Dermis microvascular lymphatic vessel endothelial cell (primary cell): ENCODE data around the gene SEMA6A. TPM values are rescaled to one million over a fixed set of nuclear protein-coding genes. Genes with fewer than 3 reads are reported as not detected.
A peak's percentile ranks its signal among the peaks of the same experiment; 100 is the strongest.

Experiments used
- DNase-seq, 2 donors: peaks; one replicate each; pipeline versions ENCODE4 v3.0.0 to v3.0.0-alpha.2; 2010; ENCODE audit warnings: low read depth in 2 of 2
- total RNA-seq: library from RNA; depleted of rRNA; stranded (reverse); fragments of >200 nt; gene quantifications from 2 replicates; pipeline ENCODE4 v1.2.1, GENCODE V29; 2014

The SEMA6A gene
- total RNA-seq, 1 donor from 2014 or later: 11.8 TPM

DNA sequence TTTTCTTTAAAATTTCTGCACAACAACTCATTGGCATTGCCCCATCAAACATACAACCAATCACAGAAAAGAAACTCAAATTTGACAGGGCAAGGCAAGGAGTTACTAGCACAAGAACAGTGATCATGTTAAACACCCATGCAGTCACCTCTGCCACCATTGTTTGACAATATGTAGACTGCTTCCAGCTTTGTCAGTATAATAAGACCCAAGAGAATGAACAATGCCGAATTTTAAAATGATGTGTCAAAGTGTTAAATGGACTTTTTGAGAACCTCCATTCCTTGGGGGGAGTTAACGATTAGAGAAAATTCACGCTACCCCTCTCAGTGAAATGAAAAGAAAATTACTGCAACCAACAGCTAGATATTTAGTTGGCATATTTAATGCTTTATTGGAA is 109.2 kb downstream of the SEMA6A start:
- DNase-seq: no peak

DNA sequence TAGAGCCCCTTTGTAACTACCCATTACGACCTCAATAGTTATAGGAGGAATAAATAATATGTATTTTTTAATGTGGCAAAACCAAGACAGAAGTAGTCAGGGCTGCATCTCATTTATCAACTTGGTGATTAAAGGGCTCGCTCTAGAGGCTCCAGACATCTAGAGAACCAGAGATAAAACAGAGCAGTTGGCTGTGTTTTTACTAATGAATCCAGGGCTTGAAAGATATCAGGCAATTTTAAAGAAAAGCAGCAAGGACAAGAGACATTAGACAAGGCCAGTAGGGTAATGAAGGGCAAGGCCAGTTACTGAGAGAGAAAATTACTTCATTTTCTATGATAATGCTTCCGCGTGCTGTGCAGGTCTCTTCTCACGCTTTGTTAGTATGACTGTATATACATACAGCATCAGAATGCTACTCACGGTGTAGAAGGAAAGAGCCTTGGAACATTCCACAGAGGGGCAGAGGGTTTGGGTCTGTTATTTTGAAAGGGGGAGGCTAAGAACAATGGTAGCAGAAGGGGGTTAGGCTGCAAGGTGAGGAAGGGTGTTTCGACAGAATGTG is 110.4 kb downstream of the SEMA6A start:
- DNase-seq: no peak

DNA sequence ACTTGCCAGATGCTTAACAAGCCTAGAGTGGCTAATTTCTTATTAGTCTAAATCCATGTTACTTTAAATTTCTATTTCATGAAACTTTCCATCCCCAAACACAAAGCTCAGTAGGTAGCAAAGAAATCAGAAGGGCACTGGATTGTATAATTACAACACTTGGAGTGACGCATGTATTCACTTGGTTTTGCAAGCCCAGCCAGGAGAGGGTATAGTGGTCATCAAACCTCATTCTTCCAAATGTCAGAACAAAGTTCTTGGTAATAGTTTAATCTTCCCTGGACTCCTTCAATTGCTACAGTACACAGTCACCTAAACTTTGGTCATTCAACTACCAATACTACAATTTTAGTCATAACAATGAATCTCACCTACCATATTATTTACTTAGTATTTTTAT is 112.1 kb downstream of the SEMA6A start:
- no peak for DNase-seq

DNA sequence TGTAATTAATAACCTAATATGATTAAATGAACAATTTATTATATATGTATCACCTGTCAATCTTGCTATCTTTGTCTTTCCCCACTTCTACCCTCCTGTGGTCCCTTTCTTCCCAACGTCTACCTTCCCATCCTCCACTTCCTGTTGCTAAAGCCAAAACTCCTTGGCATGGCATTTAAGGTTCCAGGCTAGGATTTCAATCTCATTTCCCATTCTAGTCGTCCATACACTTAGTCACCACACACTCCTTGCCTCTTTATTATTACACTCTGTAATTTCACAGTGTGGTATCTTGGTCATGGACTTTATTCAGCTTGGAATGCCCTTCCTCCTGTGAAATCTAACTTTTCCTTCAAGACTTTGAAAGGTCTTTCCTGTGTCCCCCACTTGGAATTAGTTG is 115.3 kb downstream of the SEMA6A start:
- no peak for DNase-seq

DNA sequence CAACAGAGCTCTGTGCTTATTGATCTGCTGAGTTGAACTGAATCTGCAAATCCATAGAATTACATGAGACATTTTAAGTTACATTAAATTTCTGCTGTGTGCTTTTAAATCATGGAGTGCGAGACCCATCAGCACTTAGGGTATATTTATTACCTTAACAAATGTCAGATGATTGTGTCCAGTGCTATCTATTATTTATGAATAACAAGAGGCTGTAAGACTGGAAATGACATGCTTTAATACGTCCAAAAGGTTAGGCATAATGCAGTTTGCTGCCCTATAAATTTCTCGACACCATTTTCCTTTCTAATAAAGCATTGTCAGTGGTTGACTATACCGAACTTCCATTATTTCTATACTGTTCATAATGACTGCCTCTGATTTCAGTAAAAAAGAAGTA is 117.6 kb downstream of the SEMA6A start:
- DNase-seq: no peak

DNA sequence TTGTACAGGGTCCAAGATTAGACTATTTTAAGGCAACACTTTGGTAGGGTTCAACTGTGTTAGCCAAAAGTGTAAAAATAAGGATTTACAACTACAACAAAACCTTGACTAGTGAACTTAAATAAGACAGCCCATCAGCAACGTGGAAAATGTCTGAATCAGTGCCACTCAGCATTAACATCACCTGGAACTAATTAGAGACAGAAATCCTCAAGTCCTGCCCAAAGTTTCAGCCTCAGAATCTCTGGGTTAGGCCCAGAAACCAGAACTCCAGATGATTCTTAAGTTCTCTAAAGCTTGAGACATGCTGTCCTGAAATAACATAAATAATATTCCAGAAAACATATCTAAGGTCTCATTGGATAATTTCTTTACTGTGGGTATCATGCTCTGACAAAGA is 118.6 kb downstream of the SEMA6A start:
- DNase-seq: no peak

DNA sequence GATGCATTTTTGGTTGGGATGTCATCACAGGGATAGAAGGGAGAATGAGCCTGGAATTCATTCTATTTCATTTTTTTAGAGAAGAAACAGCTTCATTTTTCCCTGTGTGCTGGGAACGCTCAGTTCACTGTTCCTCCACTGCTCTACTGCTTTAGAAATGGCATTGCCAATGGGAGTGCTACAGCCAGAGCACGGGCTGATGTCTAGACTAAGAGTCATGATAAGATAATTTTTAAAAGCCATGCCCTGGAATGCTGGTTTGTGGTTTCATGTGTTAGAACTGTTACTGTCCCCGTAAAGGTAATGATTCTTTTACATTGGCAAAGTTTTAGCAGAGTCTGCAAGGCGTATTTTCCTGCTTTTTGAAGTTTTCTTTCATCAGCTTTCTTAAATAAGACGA is 119.6 kb downstream of the SEMA6A start:
- no peak for DNase-seq

DNA sequence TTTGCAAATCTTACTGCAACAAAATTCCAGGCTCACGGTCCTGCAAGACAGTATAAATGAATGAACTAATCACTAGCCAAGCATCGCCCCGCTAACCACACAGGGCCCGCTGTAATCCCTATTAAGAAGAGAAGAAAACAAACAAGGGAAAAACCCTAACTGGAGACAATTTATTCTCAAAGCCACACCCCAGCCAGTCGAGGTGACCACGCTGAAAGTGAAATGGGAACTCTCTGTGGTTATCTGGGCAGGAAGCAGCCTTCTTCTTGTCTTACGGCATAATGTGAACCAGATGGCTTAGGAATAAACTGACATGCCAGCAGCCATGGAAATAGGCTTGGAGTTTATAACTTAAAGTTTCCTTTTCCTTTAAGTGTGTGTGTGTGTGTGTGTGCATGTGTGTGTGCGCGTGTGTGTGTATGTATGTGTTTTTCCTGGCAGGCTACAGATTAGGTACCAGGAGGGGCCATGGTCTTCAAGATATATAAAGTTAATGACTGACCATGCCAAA is 120.2 kb downstream of the SEMA6A start:
- DNase-seq: no peak

DNA sequence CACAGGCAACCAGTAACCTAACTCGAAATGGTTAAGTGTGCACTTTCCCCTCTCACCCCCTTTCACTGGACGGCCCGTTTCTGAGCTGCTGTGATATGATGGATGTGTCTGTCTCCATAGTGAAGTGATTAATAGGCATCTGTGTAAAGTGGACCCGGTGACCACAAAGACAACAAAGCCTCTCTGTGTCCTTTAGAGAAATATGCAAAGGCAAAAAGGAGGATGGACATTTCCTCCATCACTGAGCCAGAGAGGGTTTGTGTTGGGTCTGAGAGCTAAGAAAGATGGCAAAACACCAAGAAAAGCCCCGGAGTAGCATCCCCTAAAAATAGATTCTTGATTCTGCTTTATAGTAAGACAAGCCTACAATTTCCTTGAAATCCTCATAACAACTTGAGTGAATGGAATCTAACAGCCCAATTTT is 120.6 kb downstream of the SEMA6A start:
- no peak for DNase-seq

DNA sequence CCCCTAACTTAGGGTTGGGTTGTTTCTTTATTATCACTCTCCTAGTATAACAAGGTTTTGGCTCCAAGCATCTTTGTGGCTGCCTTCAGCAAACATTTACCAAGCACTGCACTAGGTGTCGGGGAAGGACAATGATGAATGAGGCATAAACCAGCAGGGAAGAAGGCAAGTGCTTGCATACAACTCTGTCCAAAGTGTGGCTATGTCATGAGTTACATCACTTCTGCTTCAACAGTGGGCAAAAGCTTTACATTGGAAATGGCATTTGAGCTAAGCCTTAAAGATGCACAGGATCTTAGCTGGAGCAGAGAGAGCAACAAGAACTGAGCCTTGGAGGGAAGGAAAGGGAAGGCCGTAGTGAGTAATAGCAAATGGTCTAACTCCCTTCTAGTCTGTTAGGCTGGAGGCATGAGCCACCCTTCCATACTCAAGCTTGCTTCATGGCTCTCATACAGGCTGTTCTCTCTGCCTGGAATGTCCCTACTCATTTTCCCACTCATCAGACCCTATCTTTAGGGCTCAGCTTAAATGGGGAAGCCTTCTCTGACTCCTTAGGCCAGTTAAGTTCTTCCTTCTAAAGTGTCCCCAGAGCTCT is 121.8 kb downstream of the SEMA6A start:
- DNase-seq: no peak

DNA sequence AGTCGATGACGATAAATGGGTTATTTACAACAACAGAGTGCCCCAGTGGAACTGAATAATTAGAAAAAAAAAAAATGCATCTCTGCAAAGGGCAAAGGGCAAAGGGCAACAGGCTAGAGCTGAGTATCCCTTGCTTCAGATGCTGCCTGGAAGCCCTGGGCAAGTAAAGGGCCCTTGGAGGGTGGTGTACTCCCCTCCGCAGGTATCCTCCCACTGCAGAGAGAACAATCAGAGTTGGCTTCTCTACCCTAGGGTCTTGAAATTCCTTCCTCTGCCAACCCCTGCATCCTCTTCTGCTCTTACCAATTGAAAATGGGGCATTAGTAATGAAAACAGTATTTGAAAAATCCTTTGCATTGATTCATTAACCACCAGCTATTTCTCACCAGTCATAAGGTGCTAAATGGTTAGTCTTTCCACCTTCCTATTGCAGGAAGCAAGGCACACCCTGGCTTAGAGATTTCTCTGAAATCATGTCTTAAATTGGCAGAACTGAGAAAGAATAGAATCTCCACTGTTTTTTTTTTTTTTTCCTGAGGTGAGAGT is 122.6 kb downstream of the SEMA6A start:
- DNase-seq: no peak

DNA sequence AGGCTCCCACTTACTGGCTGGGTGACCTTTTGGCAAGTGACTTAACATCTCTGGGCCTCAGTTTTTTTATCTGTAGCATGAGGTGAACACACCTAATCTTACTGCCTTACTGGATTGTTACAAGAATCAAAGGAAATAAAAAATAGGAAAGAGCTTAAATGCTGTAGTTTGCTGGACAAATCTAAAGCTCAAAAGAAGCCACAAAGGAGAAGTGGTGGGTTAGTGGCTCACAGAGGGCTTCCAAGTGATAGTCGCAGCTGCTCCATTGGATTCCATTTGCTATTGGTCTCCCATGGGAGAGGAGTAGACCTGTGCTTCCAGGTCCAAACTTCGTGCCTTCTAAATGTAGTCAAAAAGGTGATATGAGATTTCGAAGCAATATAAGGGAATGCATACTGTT is 123.6 kb downstream of the SEMA6A start:
- no peak for DNase-seq

DNA sequence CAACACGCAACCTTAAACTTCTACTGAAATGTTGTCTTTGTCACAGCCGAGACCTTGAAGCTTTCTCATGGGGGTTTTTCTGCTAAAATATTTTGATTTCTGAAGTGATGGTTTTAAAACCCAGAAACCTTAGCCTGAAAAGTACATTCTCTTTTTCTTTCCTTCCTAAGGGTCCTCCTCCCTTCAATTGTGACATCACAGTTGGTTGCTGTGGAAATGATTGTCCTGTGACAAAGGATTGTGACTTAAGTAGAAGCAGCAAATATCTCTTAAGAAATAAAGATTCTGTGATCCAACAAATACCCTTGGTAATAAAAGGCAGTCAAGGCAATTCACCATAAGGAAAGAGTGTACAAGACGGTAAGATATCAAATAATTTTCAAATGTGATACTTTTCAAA is 125.2 kb downstream of the SEMA6A start:
- DNase-seq: no peak

DNA sequence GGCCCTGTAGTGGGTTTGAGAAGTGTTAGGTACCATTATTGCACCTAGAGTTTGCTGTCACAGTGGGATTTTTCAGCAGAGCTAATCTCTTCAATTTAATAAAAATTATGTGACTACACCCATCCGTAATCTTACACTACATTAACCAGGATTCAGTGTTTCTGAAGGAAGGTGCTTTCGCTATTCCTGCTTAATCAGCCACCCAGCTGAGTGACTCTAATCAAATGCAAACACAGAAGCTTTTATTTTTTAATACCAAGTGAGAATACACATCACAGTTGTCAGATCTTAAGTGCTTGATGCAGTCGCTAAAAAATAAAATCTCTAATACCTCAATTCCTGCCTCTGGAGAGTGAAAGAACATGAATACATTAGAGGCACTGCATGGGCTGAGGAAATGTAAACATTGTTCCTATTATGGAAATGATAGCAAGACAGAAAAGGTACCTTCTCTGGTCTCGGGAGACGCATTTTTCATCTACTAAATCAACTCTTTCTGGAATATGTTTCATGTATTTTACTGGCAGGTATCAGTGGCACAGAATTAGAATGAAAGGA is 125.7 kb downstream of the SEMA6A start:
- DNase-seq: no peak

DNA sequence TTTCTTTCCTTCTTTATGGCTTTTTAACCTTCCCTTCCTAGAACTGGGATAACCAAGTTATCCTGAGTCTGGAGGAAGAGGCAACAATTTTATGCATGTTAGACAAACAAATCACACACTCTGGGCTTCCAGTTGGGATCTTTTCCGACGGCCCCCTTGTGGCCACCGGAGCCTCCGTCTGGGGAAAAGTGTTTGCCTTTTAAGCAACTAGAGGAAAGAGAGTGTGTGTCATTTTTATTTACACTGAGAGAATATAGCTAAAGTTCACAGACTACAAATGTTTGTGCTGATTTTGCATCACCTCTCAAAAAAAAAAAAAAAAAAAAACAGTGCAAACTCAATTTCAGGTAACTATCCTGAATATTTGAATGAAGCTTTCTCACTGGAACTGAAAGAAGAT is 126.2 kb downstream of the SEMA6A start:
- no peak for DNase-seq

DNA sequence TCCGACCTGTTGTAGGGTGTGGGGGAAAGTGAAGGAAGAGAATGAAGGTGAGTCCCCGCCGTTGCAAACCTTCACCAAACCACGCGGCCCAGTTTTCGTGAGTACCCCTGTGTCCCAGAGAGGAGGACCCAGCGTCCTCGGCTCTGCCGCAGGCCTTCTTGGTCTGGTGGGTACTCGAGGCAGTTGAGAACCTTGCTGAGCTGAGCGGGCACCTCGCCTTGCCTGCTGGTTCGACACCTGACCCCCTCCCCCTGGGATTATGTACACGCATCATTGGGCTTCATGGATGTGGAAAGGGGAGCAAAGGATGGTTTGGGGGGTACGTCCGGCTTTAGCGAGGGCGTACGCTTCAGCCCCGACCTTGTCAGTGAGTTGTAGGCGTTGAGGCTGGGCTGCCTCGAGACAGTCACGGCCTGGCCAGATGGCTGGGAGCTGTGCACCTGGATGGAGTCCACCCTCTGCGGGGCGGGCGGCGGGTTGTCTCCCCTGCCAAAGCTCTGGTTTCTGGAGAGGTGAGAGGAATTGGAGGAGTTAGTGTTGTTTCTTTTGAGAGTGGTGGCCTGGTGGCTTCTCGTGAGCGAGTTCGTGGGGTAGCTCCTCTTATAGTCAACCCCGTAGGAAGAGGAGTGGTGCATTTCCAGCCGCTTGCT is 128.1 kb downstream of the SEMA6A start:
- DNase-seq: no peak

DNA sequence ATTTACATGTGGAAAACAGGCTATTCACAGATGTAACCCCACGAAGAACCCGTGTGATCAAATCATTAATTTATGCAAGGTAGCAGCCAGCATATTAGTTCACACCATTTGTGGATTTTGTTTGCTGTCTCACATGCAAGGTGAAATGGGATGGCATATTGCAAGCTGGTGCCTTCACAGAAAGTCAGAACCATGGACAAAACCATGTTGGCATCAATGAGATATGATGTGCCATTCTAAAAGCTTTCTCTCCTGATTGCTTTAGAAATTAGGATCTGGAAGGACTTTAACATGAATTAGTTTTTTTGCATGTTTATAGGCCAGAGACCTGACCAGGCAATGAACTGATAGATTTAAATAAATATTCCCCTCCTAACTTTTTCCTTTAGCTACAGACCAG is 129.3 kb downstream of the SEMA6A start:
- no peak for DNase-seq

DNA sequence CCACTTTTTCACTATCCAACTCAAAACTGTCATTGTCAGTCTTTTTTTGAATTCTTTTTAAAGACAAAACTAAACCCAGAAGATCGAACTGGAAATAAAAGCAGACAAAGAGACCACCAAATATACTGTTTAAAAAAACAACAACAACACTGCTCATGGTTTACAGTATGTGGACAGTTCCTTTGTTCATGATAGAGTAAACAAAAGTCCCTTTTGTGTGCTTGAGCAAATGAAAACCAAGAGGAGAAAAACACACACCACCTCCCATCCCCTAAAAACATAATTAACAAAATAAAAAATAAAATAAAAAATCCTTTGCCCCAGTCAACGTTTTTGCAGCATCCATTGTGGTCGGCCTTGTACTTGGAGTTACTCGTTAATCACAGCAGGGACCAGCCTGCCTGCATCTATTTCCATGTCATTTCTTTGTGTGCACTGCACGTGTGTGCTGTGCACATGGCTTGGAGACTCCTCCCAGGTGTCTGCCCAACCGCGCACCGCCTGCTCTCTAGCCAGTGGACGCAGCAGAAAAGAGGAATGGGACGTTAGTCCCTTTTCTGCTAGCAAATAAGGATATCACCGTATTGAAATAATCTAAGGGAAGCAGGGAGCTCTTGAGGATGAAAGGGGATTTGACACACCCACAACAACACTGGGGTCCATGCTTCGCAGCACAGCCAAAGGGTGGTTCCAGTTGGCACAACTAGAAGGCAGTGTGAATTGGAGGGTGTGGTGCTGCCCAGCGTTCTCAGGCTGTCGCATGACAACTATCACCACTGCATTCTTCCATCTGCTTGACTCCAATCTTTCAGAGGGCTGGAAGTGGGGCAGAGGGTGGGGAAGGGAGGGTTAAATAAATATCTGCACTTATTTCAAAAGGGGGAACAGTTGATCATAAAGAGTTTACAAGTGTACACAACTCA is 130.0 kb downstream of the SEMA6A start:
- no peak for DNase-seq

DNA sequence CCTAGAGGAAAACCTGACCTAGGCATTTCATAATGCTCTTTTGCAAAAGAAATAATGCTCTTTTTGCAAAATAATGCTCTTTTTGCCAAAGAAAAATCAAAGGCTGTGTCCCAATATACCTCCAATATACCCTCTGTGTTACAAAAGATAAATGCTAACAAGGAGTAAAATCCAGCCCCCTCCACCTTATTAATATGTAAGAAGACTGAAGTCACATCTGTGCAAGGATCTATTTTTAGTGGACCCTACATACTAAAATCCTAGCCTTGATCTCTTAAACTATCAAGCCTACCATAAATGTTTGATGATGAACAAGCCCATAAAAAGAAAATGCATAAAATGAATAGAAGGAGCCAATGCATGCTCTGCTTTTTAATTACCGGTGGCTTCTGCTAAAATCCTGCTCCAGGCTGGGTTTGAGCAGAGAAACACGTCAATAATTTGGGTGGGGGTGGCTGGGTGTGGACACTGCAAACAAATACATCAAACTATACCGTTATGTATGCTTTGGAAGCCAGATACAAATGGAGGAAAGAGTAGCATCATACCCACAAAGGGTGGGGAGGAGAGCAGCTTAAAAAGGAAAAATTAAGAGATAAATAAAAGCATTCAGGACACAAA is 131.6 kb downstream of the SEMA6A start:
- no peak for DNase-seq

DNA sequence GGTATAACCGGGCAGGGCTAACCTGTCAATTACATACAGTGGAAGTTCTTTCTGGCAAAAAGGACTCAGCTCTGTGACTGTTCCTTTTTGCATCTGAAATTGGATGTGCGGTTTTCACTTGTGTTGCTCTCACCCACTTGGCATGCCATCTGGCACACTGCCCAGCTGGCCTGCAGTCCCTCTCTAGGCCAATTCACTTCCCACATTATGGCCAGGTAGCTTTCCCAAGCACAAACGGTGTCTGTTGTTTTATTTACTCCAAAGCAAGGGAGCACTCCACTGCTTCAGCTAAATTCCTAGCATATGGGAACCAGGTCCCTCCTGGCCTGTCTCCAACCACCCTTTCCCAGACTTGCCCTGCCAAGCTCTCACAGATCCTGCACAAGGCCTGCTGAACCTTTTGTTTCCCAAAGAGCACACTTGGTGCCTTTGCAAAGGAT is 132.5 kb downstream of the SEMA6A start:
- peak; percentile 40 to 43 for DNase-seq

DNA sequence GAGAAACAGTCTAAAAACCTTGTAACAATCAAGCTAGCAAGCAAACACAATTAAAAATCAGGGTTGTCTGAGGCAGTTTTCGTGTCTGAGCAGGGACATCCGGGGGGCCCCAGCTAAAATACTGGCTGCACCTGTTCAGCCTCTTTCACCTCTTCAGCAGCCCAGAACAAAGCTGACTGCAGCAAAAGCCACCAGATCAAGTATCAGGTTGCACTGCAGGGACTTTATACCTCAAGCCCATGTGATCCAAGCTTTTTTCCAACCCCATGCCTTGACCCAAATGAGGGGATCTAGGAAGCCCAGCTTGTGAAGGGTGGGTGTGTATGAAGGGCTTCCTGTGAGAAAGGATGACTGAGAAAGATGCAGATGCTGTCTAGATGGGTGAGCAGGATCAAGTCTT is 133.4 kb downstream of the SEMA6A start:
- DNase-seq: no peak
